Skeletal muscle cell (primary cell): ENCODE measurements around the gene TRIM7.

Experiments used
- DNase-seq: peaks from one replicate; pipeline ENCODE4 v3.0.0-alpha.2; 2010; ENCODE audit warnings: low read depth
- H3K4me3 ChIP-seq: 2 replicates; pipeline ENCODE4 v1.5.1; 2011; ENCODE audit warnings: low read depth, mild to moderate bottlenecking, control low read depth, low read length, moderate library complexity

The TRIM7 gene

GRCh38 chr5:181198106-181198685, 6.8 kb downstream of the TRIM7 start:
- no peak overlapping the region for H3K4me3 ChIP-seq
- no peak for DNase-seq

- DNase-seq = no peak
- no peak overlapping the region for H3K4me3 ChIP-seq
These were observed 7.6 kb downstream of the TRIM7 start for GRCh38 chr5:181197326-181197951.

- H3K4me3 ChIP-seq = no peak overlapping the region
- no peak for DNase-seq
These were observed 9.7 kb downstream of the TRIM7 start for GRCh38 chr5:181195249-181195761.

- DNase-seq = no peak
- no peak overlapping the region for H3K4me3 ChIP-seq
These were observed 10.3 kb downstream of the TRIM7 start for GRCh38 chr5:181194489-181195248.

GRCh38 chr5:181193656-181194055, 11.3 kb downstream of the TRIM7 start:
- no peak for DNase-seq
- no peak overlapping the region for H3K4me3 ChIP-seq

GRCh38 chr5:181192337-181193046, 12.5 kb downstream of the TRIM7 start:
- peak overlapping the region; percentile 93 for H3K4me3 ChIP-seq
- DNase-seq = no peak

GRCh38 chr5:181191526-181192336, 13.3 kb downstream of the TRIM7 start:
- peak; percentile 75 for DNase-seq
- H3K4me3 ChIP-seq = peak overlapping the region; percentile 93

GRCh38 chr5:181190711-181191525, 14.1 kb downstream of the TRIM7 start:
- peak overlapping the region; percentile 93 for H3K4me3 ChIP-seq
- DNase-seq = no peak

GRCh38 chr5:181189962-181190710, 14.9 kb downstream of the TRIM7 start:
- DNase-seq = no peak
- peak overlapping the region; percentile 93 for H3K4me3 ChIP-seq

- DNase-seq = no peak
- peak overlapping the region; percentile 93 for H3K4me3 ChIP-seq
These were observed 15.5 kb downstream of the TRIM7 start for GRCh38 chr5:181189363-181189961.

- no peak for DNase-seq
- H3K4me3 ChIP-seq = peak overlapping the region; percentile 93
These were observed 16.2 kb downstream of the TRIM7 start for GRCh38 chr5:181188700-181189362.

- DNase-seq = peak; percentile 39
- peak overlapping the region; percentile 93 for H3K4me3 ChIP-seq
These were observed 17.3 kb downstream of the TRIM7 start for GRCh38 chr5:181187500-181188213.

GRCh38 chr5:181186986-181187499, 18.0 kb downstream of the TRIM7 start:
- H3K4me3 ChIP-seq = peak overlapping the region; percentile 93
- DNase-seq = no peak

GRCh38 chr5:181186022-181186421, 19.0 kb downstream of the TRIM7 start:
- H3K4me3 ChIP-seq = no peak overlapping the region
- DNase-seq = no peak

- no peak for DNase-seq
- H3K4me3 ChIP-seq = no peak overlapping the region
These were observed 19.4 kb downstream of the TRIM7 start for GRCh38 chr5:181185560-181185959.

- DNase-seq = no peak
- H3K4me3 ChIP-seq = peak overlapping the region; percentile 52
These were observed 20.2 kb downstream of the TRIM7 start for GRCh38 chr5:181184845-181185216.
